GM10248 (cell line): ENCODE measurements around the gene RETREG3.
"Not testable (repeated sequence)": the region's sequence is repeated elsewhere in the genome, so short reads cannot be mapped to it uniquely, and the experiment has no call there.

Experiments used
- CTCF ChIA-PET: fragments of 300-600 bp; sonication (Branson Sonifier 250); formaldehyde crosslinking; extraction: SDS; loops from one replicate; lab custom pipeline; 2021; ENCODE audit warnings: antibody characterized with exemption; lab: Yijun Ruan, JAX
- POLR2A ChIA-PET: fragments of 350-650 bp; sonication (Branson Sonifier 250); formaldehyde crosslinking; extraction: SDS; loops from one replicate; lab custom pipeline; 2020; ENCODE audit warnings: antibody characterized with exemption; lab: Yijun Ruan, JAX
- DNase-seq: peaks from one replicate; pipeline ENCODE4 v3.0.0; 2012; ENCODE audit errors: extremely low spot score
- CTCF ChIP-seq: IDR thresholded peaks from 2 replicates; pipeline ENCODE4 v1.5.1; 2012; ENCODE audit warnings: mild to moderate bottlenecking, low read depth; ENCODE audit errors: extremely low read depth, missing control alignments, control extremely low read depth

The RETREG3 gene

DNA sequence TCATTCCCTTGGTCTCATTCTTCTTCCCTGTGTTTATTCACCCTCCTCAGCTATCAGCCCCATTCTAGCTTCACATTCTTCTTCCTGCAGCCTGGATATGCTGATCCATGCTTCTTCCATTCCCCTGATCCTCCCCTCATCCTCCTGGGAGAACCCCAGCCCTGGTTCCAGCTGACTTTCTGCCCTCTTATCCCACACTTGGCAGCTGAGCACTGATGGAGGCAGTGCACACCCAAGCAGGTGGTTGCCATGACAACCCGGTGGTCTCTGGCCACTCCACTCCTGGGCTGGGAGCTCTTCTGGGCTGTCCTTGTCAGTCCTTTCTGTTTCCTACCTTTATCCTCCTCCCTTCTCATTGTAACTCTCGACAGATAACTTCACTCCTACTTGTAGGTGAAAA is 33.2 kb upstream of the RETREG3 start:
- ChIA-PET POLR2A (no interaction called here), CTCF (interaction anchor here (0.9 to 1.7 kb wide), 2 partner anchors 10 to 64 kb away, joined by 3 to 4 read pairs; no protein-coding TSS in a partner anchor)
- DNase-seq: no peak
- no peak for TF ChIP-seq CTCF

DNA sequence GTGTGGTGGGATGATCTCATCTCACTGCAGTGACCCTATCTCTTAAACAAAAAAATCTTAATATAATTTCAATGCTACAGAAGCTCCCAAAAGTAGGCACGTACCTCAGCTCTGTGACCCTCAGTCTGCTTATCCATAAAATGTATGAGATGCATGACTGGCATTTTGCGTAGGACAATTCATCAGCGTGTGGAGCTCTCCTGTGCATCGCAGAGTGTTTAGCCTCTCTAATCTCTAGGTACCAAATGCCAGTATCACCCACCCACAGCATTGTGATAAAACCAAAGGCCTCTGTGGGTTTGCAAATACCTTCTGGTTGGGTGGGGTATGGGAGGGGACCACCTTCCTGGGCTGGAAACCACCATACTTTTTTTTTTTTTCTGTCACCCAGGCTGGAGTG is 30.9 kb upstream of the RETREG3 start:
- ChIA-PET CTCF (interaction anchor here (2.2 kb wide), 1 partner anchor 8 kb away, joined by 5 read pairs; no protein-coding TSS in a partner anchor), POLR2A (no interaction called here)
- no peak for DNase-seq
- no peak for TF ChIP-seq CTCF

GRCh38 chr17:42639525-42640113 is 30.4 kb upstream of the RETREG3 start:
- no peak for DNase-seq
- ChIA-PET CTCF (interaction anchor here (2.2 kb wide), 1 partner anchor 9 kb away, joined by 5 read pairs; no protein-coding TSS in a partner anchor), POLR2A (no interaction called here)
- TF ChIP-seq CTCF: no peak

DNA sequence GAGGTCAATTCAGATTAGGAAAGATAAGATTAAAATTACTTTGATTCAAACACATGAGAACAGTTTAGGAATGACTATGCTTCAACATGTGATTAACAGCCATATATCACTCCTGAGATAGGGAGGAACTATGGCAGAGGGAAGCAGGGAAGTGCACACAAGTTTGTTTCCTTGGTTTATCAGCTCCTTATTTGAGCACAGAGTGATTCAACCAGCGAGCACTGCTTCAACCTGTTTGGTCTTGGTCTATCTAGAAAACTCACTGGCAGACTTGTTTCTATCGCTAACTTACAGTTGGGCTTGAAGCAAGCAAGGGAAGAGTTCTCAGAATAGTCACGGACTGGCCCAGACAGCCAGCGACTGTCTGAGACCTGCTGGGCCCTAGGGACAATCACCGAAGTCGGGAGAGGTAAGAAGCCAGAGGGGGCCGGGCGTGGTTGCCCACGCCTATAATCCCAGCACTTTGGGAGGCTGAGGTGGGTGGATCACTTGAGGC is 23.8 kb upstream of the RETREG3 start:
- TF ChIP-seq CTCF: no peak
- ChIA-PET CTCF (interaction anchor here (0.8 to 1.8 kb wide), 6 partner anchors 9 to 54 kb away, joined by 3 to 7 read pairs (median 3); no protein-coding TSS in a partner anchor), POLR2A (no interaction called here)
- no peak for DNase-seq

GRCh38 chr17:42629411-42630009 is 20.3 kb upstream of the RETREG3 start:
- POLR2A ChIA-PET: no interaction called here
- CTCF ChIA-PET: no interaction called here
- DNase-seq: no peak
- TF ChIP-seq CTCF: no peak

DNA sequence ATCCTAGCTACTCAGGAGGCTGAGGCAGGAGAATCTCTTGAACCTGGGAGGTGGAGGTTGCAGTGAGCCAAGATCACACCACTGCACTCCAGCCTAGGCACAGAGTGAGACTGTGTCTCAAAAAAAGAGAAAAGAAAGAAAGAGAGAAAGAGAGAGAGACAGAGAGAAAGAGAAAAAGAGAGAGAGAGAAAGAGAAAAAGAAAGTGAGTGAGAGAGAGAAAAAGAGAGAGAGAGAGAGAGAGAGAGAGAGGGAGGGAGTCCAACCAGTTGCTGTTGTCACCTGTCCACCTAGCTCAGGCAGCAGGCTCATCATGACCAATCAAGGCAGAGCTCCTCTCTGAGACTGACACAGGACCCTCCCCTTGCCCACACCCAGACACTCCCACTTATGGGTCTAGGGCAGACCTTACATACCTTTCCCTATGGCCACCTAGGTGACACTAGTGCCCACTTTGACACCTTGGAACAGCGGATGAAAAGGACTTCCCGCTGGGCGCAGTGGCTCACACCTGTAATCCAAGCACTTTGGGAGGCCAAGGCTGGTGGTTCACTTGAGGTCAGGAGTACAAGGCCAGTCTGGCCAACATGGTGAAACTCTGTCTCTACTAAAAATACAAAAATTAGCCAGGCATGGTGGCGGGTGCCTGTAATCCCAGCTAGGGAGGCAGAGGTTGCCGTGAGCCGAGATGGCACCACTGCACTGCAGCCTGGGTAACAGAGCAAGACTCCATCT is 18.0 kb upstream of the RETREG3 start:
- CTCF ChIA-PET: interaction anchor here (0.9 to 2.2 kb wide), 4 partner anchors 9 to 52 kb away, joined by 3 to 7 read pairs (median 4); partner anchors contain the start of gene PSMC3IP
- POLR2A ChIA-PET: interaction anchor here (0.6 kb wide), 1 partner anchor 400 kb away, joined by 4 read pairs; no protein-coding TSS in a partner anchor
- DNase-seq: not testable (repeated sequence)
